ENCODE measurements around the gene SESN1.

Gene SESN1

GRCh38 chr6:109006818-109007217, 87.8 kb downstream of the SESN1 start:
- H3K9me3 ChIP-seq, result no peaks in the 10 kb centered on the region
- peaks cover 0 to 60% (median 36%) of the 10 kb centered on the region in 4 donors for H3K4me1 ChIP-seq
- peak overlapping the region in 1 of 2 donors; percentile 81 for H3K27ac ChIP-seq
- TF ChIP-seq, protein P1, sequence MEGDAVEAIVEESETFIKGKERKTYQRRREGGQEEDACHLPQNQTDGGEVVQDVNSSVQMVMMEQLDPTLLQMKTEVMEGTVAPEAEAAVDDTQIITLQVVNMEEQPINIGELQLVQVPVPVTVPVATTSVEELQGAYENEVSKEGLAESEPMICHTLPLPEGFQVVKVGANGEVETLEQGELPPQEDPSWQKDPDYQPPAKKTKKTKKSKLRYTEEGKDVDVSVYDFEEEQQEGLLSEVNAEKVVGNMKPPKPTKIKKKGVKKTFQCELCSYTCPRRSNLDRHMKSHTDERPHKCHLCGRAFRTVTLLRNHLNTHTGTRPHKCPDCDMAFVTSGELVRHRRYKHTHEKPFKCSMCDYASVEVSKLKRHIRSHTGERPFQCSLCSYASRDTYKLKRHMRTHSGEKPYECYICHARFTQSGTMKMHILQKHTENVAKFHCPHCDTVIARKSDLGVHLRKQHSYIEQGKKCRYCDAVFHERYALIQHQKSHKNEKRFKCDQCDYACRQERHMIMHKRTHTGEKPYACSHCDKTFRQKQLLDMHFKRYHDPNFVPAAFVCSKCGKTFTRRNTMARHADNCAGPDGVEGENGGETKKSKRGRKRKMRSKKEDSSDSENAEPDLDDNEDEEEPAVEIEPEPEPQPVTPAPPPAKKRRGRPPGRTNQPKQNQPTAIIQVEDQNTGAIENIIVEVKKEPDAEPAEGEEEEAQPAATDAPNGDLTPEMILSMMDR (IDR thresholded peaks at IDR 0.05), result no peak
- H3K27me3 ChIP-seq, result no peaks in the 10 kb centered on the region
- DNase-seq, result no peak
- intact Hi-C loops (cut with DNase I; ENCODE audit: low total_unique reads), result loop anchor here (5.0 to 10.0 kb wide), 2 partner anchors 60 to 452 kb away; no protein-coding TSS in a partner anchor
- H3K36me3 ChIP-seq, result no peaks in the 10 kb centered on the region
- H3K4me3 ChIP-seq, result peak overlapping the region; percentile 9 to 65

- H3K4me1 ChIP-seq, result peaks cover 0 to 66% (median 38%) of the 10 kb centered on the region in 4 donors
Observed at GRCh38 chr6:109002882-109003281, 91.8 kb downstream of the SESN1 start.

DNA sequence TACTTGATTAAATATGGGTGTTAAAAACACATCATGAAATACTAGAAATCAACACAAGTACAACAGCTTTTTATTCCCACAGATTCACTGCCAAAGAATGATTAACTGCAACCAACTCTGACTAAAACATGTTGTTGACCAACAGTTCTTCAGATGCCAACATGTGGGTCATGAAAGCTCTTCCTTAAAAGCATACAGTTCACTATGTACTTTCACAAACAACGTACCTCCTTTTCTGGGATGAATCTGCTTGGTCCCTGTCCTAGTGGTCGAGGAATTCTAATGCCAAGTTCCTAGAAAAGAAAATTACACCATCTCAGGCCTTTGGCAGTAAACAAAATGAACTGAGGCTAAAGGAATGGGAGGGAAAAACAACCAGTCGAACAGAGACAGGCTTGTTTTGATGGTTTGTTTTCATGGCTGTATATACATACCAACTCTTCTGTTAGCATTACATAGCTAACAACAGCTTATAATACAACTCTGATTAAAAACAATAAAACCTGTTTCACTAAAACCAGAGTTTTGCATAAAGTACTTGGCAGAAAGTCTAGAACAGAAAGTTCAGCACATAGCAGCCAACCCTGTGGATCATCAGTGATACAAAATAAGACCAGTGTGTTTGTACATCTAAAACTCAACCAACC, 92.5 kb downstream of the SESN1 start:
- H3K9me3 ChIP-seq, result no peaks in the 10 kb centered on the region
- peak overlapping the region; percentile 6 to 29 for H3K4me3 ChIP-seq
- no peaks in the 10 kb centered on the region for H3K27me3 ChIP-seq
- peak overlapping the region; percentile 68 to 78 for H3K27ac ChIP-seq
- H3K36me3 ChIP-seq, result peaks cover 17 to 40% (median 30%) of the 10 kb centered on the region in 3 donors
- H3K4me1 ChIP-seq, result peaks cover 0 to 60% (median 35%) of the 10 kb centered on the region in 4 donors
- peak in 1 of 2 donors; percentile 37 for DNase-seq
- TF ChIP-seq, protein P1 (IDR thresholded peaks at IDR 0.05), result no peak
- intact Hi-C loops (cut with DNase I; ENCODE audit: low total_unique reads), result loop anchor here (10.0 kb wide), 1 partner anchor 447 kb away; no protein-coding TSS in a partner anchor

More at GRCh38 chr6:109002882-109003281, 91.8 kb downstream of the SESN1 start:
- TF ChIP-seq, protein P1 (IDR thresholded peaks at IDR 0.05), result no peak
- no peak for DNase-seq
- intact Hi-C loops (cut with DNase I; ENCODE audit: low total_unique reads), result loop anchor here (10.0 kb wide), 1 partner anchor 448 kb away; no protein-coding TSS in a partner anchor
- H3K27me3 ChIP-seq, result no peaks in the 10 kb centered on the region
- H3K4me3 ChIP-seq, result peak overlapping the region in 1 of 2 donors; percentile 29
- H3K9me3 ChIP-seq, result no peaks in the 10 kb centered on the region
- H3K27ac ChIP-seq, result peak overlapping the region; percentile 68 to 78
- peaks cover 13 to 33% (median 23%) of the 10 kb centered on the region in 3 donors for H3K36me3 ChIP-seq

- Histone ChIP-seq H3K4me1 (peaks cover 0 to 54% (median 29%) of the 10 kb centered on the region in 4 donors), H3K9me3 (no peaks in the 10 kb centered on the region), H3K27me3 (no peaks in the 10 kb centered on the region), H3K27ac (peak overlapping the region; percentile 68 to 78), H3K4me3 (peak overlapping the region in 1 of 2 donors; percentile 6), H3K36me3 (peaks cover 22 to 48% (median 38%) of the 10 kb centered on the region in 3 donors)
- TF ChIP-seq, protein P1 (IDR thresholded peaks at IDR 0.05), result no peak
- intact Hi-C loops (cut with DNase I; ENCODE audit: low total_unique reads), result loop anchor here (10.0 kb wide), 1 partner anchor 447 kb away; no protein-coding TSS in a partner anchor
- no peak for DNase-seq
Observed at GRCh38 chr6:109001291-109001894, 93.3 kb downstream of the SESN1 start.

DNA sequence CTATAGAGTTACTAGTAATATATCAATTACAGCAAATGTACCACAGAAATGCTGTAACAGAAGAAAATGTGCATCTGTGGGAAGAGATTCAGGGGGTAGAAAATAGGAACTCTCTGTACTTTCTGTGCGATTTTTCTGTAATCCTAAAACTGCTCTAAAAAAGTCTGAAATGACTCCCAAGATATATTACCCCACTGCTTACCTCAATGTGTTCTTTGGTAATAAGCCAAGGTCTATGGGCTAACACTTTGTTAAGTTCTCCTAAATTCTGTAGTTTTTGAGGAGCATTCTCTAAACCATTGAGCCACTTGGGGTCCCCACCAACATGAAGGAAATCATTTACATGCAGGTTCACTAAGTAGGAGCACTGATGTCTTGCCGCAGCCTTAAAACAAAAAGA, 94.4 kb downstream of the SESN1 start:
- no peaks in the 10 kb centered on the region for H3K27me3 ChIP-seq
- H3K27ac ChIP-seq, result no peak overlapping the region
- DNase-seq, result no peak
- intact Hi-C loops (cut with DNase I; ENCODE audit: low total_unique reads), result loop anchor here (10.0 kb wide), 1 partner anchor 445 kb away; no protein-coding TSS in a partner anchor
- H3K36me3 ChIP-seq, result peaks cover 22 to 53% (median 44%) of the 10 kb centered on the region in 3 donors
- H3K9me3 ChIP-seq, result no peaks in the 10 kb centered on the region
- H3K4me3 ChIP-seq, result no peak overlapping the region
- peaks cover 0 to 49% (median 28%) of the 10 kb centered on the region in 4 donors for H3K4me1 ChIP-seq
- TF ChIP-seq, protein P1 (IDR thresholded peaks at IDR 0.05), result no peak
